GM18520 (cell line): ENCODE data around the gene COG2.

ENCODE experiments used
- ATAC-seq: cut with Tn5 transposase; IDR thresholded peaks from one replicate; pipeline ENCODE4 v1.9.1; 2021; ENCODE audit not compliant: unreplicated experiment

Gene COG2

DNA sequence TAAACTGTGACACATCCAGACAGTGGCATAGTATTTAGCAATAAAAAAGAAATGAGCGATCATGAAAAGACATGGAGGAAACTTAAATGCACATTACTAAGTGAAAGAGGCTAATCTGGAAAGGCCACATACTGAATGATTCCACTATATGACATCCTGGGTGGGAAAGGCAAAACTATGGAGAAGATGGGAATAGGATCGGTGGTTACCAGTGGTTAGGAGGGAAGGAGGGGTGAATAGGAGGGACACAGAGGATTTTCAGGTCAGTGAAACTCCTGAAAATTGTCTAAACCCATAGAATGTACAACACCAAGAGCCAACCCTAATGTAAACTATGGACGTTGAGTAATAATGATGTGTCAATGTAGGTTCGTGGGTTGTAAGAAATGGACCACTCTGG lies 57.9 kb downstream of the COG2 start:
- no peak for ATAC-seq

GRCh38 chr1:230701434-230701833 lies 59.2 kb downstream of the COG2 start:
- no peak for ATAC-seq

- no peak for ATAC-seq
Measured at GRCh38 chr1:230701895-230702768, 59.9 kb downstream of the COG2 start.

- no peak for ATAC-seq
Measured at GRCh38 chr1:230702934-230703678, 60.8 kb downstream of the COG2 start.

GRCh38 chr1:230703679-230704385 lies 61.6 kb downstream of the COG2 start:
- ATAC-seq, result no peak

DNA sequence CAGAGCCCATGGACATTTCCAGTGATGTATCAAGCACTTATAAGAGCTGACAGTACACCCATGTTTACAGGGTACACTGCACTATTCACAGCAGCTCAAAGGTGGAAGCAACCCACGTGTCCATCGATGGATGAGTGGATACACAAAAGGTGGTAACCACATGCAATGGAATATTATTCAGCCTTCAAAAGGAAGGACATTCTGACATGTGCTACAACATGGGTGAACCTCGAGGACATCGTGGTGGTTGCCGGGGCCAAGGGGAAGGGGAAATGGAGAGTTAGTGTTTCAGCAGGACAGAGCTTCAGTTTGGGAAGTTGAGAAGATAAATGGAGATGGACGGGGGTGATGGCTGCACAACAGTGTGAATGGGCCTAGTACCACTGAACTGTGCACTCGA lies 62.5 kb downstream of the COG2 start:
- no peak for ATAC-seq

GRCh38 chr1:230705289-230706019 lies 63.2 kb downstream of the COG2 start:
- no peak for ATAC-seq

DNA sequence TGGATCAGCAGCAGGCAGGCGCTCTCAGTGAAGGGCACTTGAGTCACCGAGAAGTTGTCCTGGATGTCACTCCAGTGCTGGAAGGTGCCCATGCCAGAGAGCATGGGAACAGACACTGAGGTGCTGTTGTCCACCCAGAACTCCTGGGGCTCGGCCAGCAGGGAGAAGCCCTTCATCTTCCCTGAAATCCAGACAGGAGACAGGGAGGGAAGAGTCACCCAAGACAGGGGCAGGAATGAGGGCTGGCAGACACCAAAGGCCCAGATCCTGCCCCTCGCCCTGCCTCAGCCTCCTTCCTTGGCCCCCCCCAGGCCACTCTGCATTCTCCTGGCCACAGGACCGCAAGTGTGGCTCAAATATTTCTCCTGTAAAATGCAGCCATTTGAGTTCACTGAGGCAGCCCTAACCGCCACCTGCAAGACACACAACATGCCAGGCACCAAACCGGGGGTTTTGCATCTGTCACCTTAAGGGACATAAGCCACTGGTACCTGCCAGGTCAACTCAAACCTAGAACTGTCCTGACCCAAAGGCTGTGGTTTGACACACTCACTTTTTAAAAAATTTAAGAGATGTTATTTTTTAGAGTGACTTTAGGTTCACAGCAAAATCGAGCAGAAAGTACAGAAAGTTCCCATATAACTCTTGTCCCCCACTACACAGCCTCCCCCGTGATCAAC lies 63.9 kb downstream of the COG2 start:
- no peak for ATAC-seq

GRCh38 chr1:230706887-230707731 lies 64.8 kb downstream of the COG2 start:
- no peak for ATAC-seq

- ATAC-seq, result no peak
Measured at GRCh38 chr1:230707732-230708630, 65.7 kb downstream of the COG2 start.

GRCh38 chr1:230708631-230709580 lies 66.6 kb downstream of the COG2 start:
- no peak for ATAC-seq

GRCh38 chr1:230709619-230710542 lies 67.6 kb downstream of the COG2 start:
- ATAC-seq, result no peak

- no peak for ATAC-seq
Measured at GRCh38 chr1:230710543-230710904, 68.2 kb downstream of the COG2 start.

DNA sequence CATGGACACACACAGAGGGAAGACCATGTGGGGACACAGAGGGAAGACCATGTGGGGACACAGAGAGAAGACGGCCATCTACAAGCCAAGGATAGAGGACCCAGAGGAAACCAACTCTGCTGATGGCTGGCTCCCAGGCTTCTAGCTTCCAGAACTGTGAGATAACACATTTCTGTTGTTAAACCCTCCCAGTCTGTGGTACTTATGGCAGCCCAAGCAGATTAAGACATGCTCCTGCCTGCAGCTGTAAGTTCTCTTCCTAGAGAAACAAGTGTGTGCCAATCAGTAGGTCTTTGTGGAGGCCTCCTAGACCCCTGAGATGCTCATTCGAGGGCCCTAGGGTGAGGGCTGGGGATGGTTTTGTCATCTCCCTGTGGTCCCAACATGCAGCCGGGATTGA lies 69.0 kb downstream of the COG2 start:
- ATAC-seq, result no peak

GRCh38 chr1:230712470-230712942 lies 70.2 kb downstream of the COG2 start:
- ATAC-seq, result no peak

- no peak for ATAC-seq
Measured at GRCh38 chr1:230713138-230713537, 70.9 kb downstream of the COG2 start.
